CD4-positive, alpha-beta T cell treated with Interleukin-6 for 4 hours (primary cell): ENCODE measurements around the gene UBR4.

Experiments
- DNase-seq: peaks from one replicate; pipeline ENCODE4 v3.0.0-alpha.2; 2020; ENCODE audit warnings: mixed read lengths

Gene UBR4

GRCh38 chr1:19087737-19088594 lies 122.1 kb downstream of the UBR4 start:
- DNase-seq, result no peak

GRCh38 chr1:19087017-19087736 lies 122.9 kb downstream of the UBR4 start:
- DNase-seq, result no peak

- DNase-seq, result no peak
These were observed 123.7 kb downstream of the UBR4 start for GRCh38 chr1:19086176-19086875.

- no peak for DNase-seq
These were observed 125.8 kb downstream of the UBR4 start for GRCh38 chr1:19084206-19084738.

- no peak for DNase-seq
These were observed 127.0 kb downstream of the UBR4 start for GRCh38 chr1:19083081-19083480.

GRCh38 chr1:19081218-19081893 lies 128.7 kb downstream of the UBR4 start:
- no peak for DNase-seq

- DNase-seq, result no peak
These were observed 129.3 kb downstream of the UBR4 start for GRCh38 chr1:19080721-19081120.

GRCh38 chr1:19079541-19080472 lies 130.3 kb downstream of the UBR4 start:
- DNase-seq, result no peak

GRCh38 chr1:19078536-19078935 lies 131.5 kb downstream of the UBR4 start:
- DNase-seq, result no peak

GRCh38 chr1:19076841-19077616 lies 133.0 kb downstream of the UBR4 start:
- no peak for DNase-seq

- DNase-seq, result no peak
These were observed 135.0 kb downstream of the UBR4 start for GRCh38 chr1:19074902-19075721.

- peak; percentile 80 for DNase-seq
These were observed 135.6 kb downstream of the UBR4 start for GRCh38 chr1:19074361-19074901.

GRCh38 chr1:19073311-19074186 lies 136.5 kb downstream of the UBR4 start:
- no peak for DNase-seq

GRCh38 chr1:19072285-19072981 lies 137.6 kb downstream of the UBR4 start:
- DNase-seq, result peak; percentile 33

- no peak for DNase-seq
These were observed 138.3 kb downstream of the UBR4 start for GRCh38 chr1:19071674-19072281.

- no peak for DNase-seq
These were observed 139.0 kb downstream of the UBR4 start for GRCh38 chr1:19070891-19071621.
